GM23338 (cell line): ENCODE results near the gene DMD. TPM values are rescaled to one million over a fixed set of nuclear protein-coding genes. Genes with fewer than 3 reads are reported as not detected.
A peak's percentile ranks its signal among the peaks of the same experiment; 100 is the strongest.

Source experiments
- ATAC-seq: fragments of 200-7000 bp; cut with Tn5 transposase; 3 replicates; pipeline ENCODE4 v1.9.1; 2020
- DNase-seq: peaks from one replicate; pipeline ENCODE4 v3.0.0-alpha.2; 2015; ENCODE audit warnings: low spot score
- H2AFZ ChIP-seq: fragments of 200-600 bp; sonication (generic); 2 replicates; pipeline ENCODE4 v1.8.0; 2016; ENCODE audit warnings: antibody characterized with exemption, mild to moderate bottlenecking, moderate library complexity
- H3F3A ChIP-seq: fragments of 200-600 bp; sonication (generic); replicated peaks from 2 replicates; pipeline ENCODE4 v1.8.0; 2017; ENCODE audit warnings: antibody characterized with exemption, mixed run types, low read depth
- H3K27ac ChIP-seq: fragments of 200-600 bp; sonication (generic); 2 replicates; pipeline ENCODE4 v1.6.1; 2016; ENCODE audit warnings: low read depth
- H3K27me3 ChIP-seq: fragments of 200-600 bp; sonication (generic); 2 replicates; pipeline ENCODE4 v1.8.0; 2016; ENCODE audit warnings: mild to moderate bottlenecking, mixed run types, moderate library complexity; ENCODE audit not compliant: insufficient read depth
- H3K36me3 ChIP-seq: fragments of 200-600 bp; sonication (generic); 2 replicates; pipeline ENCODE4 v1.8.0; 2016; ENCODE audit warnings: mild to moderate bottlenecking; ENCODE audit not compliant: insufficient read depth
- H3K4me1 ChIP-seq: fragments of 200-600 bp; sonication (generic); 2 replicates; pipeline ENCODE4 v1.8.0; 2016; ENCODE audit warnings: mild to moderate bottlenecking, moderate library complexity; ENCODE audit not compliant: insufficient read depth
- H3K4me2 ChIP-seq: fragments of 200-600 bp; sonication (generic); 2 replicates; pipeline ENCODE4 v1.7.1; 2017; ENCODE audit warnings: mixed run types
- H3K4me3 ChIP-seq: fragments of 200-600 bp; sonication (generic); 2 replicates; pipeline ENCODE4 v1.6.1; 2016; ENCODE audit warnings: mixed run types
- H3K79me2 ChIP-seq: fragments of 200-600 bp; sonication (generic); replicated peaks from 2 replicates; pipeline ENCODE4 v1.8.0; 2017; ENCODE audit warnings: mild to moderate bottlenecking; ENCODE audit not compliant: insufficient read depth
- H3K9me2 ChIP-seq: fragments of 200-600 bp; sonication (generic); 2 replicates; pipeline ENCODE4 v1.8.0; 2017; ENCODE audit not compliant: insufficient read depth
- H4K20me1 ChIP-seq: fragments of 200-600 bp; sonication (generic); replicated peaks from 2 replicates; pipeline ENCODE4 v1.8.0; 2017; ENCODE audit warnings: mild to moderate bottlenecking; ENCODE audit not compliant: insufficient read depth
- H3K27ac Mint-ChIP-seq: 2 replicates; pipeline ENCODE4 v1.8.0; 2020; ENCODE audit warnings: inconsistent platforms, mild to moderate bottlenecking, moderate library complexity, mixed read lengths
- H3K27me3 Mint-ChIP-seq: 3 replicates; pipeline ENCODE4 v1.8.0; 2022; ENCODE audit warnings: low read depth, mild to moderate bottlenecking, moderate library complexity, mixed read lengths, inconsistent platforms; ENCODE audit not compliant: insufficient read depth, poor library complexity
- H3K36me3 Mint-ChIP-seq: 3 replicates; pipeline ENCODE4 v1.8.0; 2021; ENCODE audit warnings: low read depth, mild to moderate bottlenecking, inconsistent platforms, moderate library complexity, mixed read lengths
- H3K4me1 Mint-ChIP-seq: 3 replicates; pipeline ENCODE4 v1.8.0; 2020; ENCODE audit warnings: mild to moderate bottlenecking, inconsistent platforms, mixed read lengths
- H3K4me3 Mint-ChIP-seq: 3 replicates; pipeline ENCODE4 v1.8.0; 2021; ENCODE audit warnings: moderate library complexity, mild to moderate bottlenecking, inconsistent platforms, mixed read lengths
- H3K9me3 Mint-ChIP-seq: 3 replicates; pipeline ENCODE4 v1.8.0; 2020; ENCODE audit warnings: moderate library complexity, mild to moderate bottlenecking, inconsistent platforms, mixed read lengths
- CTCF ChIP-seq, 2 experiments: fragments of 200-600 bp in 1 of 2; sonication (generic) in 1 of 2; conservative IDR thresholded peaks; 2 replicates each; pipeline versions ENCODE4 v1.5.1 to v1.6.1; 2016 to 2017; ENCODE audit warnings: antibody characterized with exemption in 2 of 2, low read depth in 2 of 2, mild to moderate bottlenecking in 2 of 2, moderate library complexity in 1 of 2
- ETS1 ChIP-seq: IDR thresholded peaks from 2 replicates; pipeline ENCODE4 v1.6.1; 2016; ENCODE audit warnings: antibody characterized with exemption
- JUNB ChIP-seq: IDR thresholded peaks from one replicate; pipeline ENCODE4 v1.6.1; 2016; ENCODE audit warnings: antibody characterized with exemption; ENCODE audit not compliant: unreplicated experiment
- NANOG ChIP-seq: IDR thresholded peaks from 2 replicates; pipeline ENCODE4 v1.6.1; 2016; ENCODE audit warnings: antibody characterized with exemption, borderline replicate concordance
- POLR2AphosphoS5 ChIP-seq: IDR thresholded peaks from 2 replicates; pipeline ENCODE4 v1.6.1; 2016; ENCODE audit warnings: antibody characterized with exemption, low read depth
- ZNF114 ChIP-seq: fragments of 250-450 bp; sonication (Bioruptor Pico); IDR thresholded peaks from 2 replicates; pipeline ENCODE4 v1.5.0; 2020; ENCODE audit warnings: mild to moderate bottlenecking, moderate library complexity
- ZNF462 ChIP-seq: fragments of 250-450 bp; sonication (Bioruptor Pico); IDR thresholded peaks from 2 replicates; pipeline ENCODE4 v1.5.0; 2020; ENCODE audit warnings: mild to moderate bottlenecking, moderate library complexity
- polyA plus RNA-seq: library from polyadenylated mRNA; unstranded; fragments of >200 nt; fragmentation: Nextera tagmentation; extraction: Ambion mirVana; gene quantifications from 2 replicates; pipeline ENCODE4 v1.2.1, GENCODE V29; 2016
- total RNA-seq: library from RNA; depleted of rRNA; stranded (reverse); fragments of >200 nt; shearing (Covaris generic); gene quantifications from 2 replicates; pipeline ENCODE4 v1.2.3, GENCODE V29; 2014

DMD gene
- total and polyA plus RNA-seq, 2 experiments from 2014 or later = 4.5 to 7.6 TPM

- Mint-ChIP-seq H3K27me3 (no peaks in the 10 kb centered on the region), H3K27ac (no peak overlapping the region), H3K9me3 (no peaks in the 10 kb centered on the region; the same call in 2 of the 3 replicates), H3K4me1 (peaks cover 11% of the 10 kb centered on the region; the same call in 2 of the 3 replicates), H3K36me3 (no peaks in the 10 kb centered on the region), H3K4me3 (no peak overlapping the region)
- DNase-seq = no peak
- Histone ChIP-seq H3K4me1 (peaks cover 22% of the 10 kb centered on the region; the same call in 1 of the 2 replicates), H3K36me3 (no peaks in the 10 kb centered on the region), H3K4me3 (no peak overlapping the region), H3K27ac (no peak overlapping the region), H4K20me1 (no peaks in the 10 kb centered on the region), H3K27me3 (no peaks in the 10 kb centered on the region), H3K4me2 (no peak overlapping the region), H3K79me2 (no peaks in the 10 kb centered on the region), H3K9me2 (no peaks in the 10 kb centered on the region), H2AFZ (peak overlapping the region; percentile 83; the same call in 1 of the 2 replicates), H3F3A (no peaks in the 10 kb centered on the region)
- no peak for TF ChIP-seq POLR2AphosphoS5
- TF ChIP-seq NANOG = no peak
- no peak for TF ChIP-seq ZNF114 (CRISPR knock-in tag)
- ATAC-seq = no peak
These were observed 81.7 kb downstream of the DMD start for GRCh38 chrX:33129607-33130006.

- no peaks in the 10 kb centered on the region for H3K36me3 ChIP-seq
- no peaks in the 10 kb centered on the region for H3K79me2 ChIP-seq
- DNase-seq (no peak), ATAC-seq (no peak)
- peaks cover 11% of the 10 kb centered on the region; the same call in 2 of the 3 replicates for H3K4me1 Mint-ChIP-seq
- no peaks in the 10 kb centered on the region for H4K20me1 ChIP-seq
- no peaks in the 10 kb centered on the region for H3F3A ChIP-seq
- no peaks in the 10 kb centered on the region for H3K9me2 ChIP-seq
- H3K36me3 Mint-ChIP-seq = no peaks in the 10 kb centered on the region
- peak overlapping the region; percentile 81; the same call in 1 of the 2 replicates for H2AFZ ChIP-seq
- H3K4me3 Mint-ChIP-seq = no peak overlapping the region
- 0 out of 2 replicates have a peak overlapping the region, but pooled peaks have one; percentile 55 for H3K4me2 ChIP-seq
- peak overlapping the region; percentile 89 for H3K27ac Mint-ChIP-seq
- H3K4me1 ChIP-seq = peaks cover 22% of the 10 kb centered on the region; the same call in 1 of the 2 replicates
- peaks cover 2% of the 10 kb centered on the region for H3K27me3 Mint-ChIP-seq
- no peaks in the 10 kb centered on the region; the same call in 2 of the 3 replicates for H3K9me3 Mint-ChIP-seq
- H3K27me3 ChIP-seq = no peaks in the 10 kb centered on the region
- TF ChIP-seq ETS1 (no peak), ZNF114 (CRISPR knock-in tag) (no peak), NANOG (no peak), ZNF462 (CRISPR knock-in tag) (no peak), JUNB (no peak), CTCF (conservative IDR thresholded peaks at IDR 0.05; ENCODE audit: low read depth in 2 of 2) (no peak)
- H3K27ac ChIP-seq = no peak overlapping the region
- H3K4me3 ChIP-seq = no peak overlapping the region
These were observed 83.1 kb downstream of the DMD start for GRCh38 chrX:33128048-33128805.
